Glutamatergic neuron (in vitro differentiated cells): ENCODE measurements around the gene ZNF518A. TPM values are rescaled to one million over a fixed set of nuclear protein-coding genes. Genes with fewer than 3 reads are reported as not detected.

Source experiments
- DNase-seq: peaks from one replicate; pipeline ENCODE4 v3.0.0; 2022
- H3K27ac Mint-ChIP-seq: one replicate; pipeline ENCODE4 v1.8.0; 2020; ENCODE audit warnings: mild to moderate bottlenecking, mixed read lengths, inconsistent platforms; ENCODE audit not compliant: unreplicated experiment
- H3K27me3 Mint-ChIP-seq: one replicate; pipeline ENCODE4 v1.8.0; 2020; ENCODE audit warnings: mild to moderate bottlenecking, moderate library complexity, mixed read lengths, inconsistent platforms; ENCODE audit not compliant: unreplicated experiment
- H3K36me3 Mint-ChIP-seq: one replicate; pipeline ENCODE4 v1.8.0; 2020; ENCODE audit warnings: mild to moderate bottlenecking, mixed read lengths, inconsistent platforms; ENCODE audit not compliant: unreplicated experiment
- H3K4me1 Mint-ChIP-seq: one replicate; pipeline ENCODE4 v1.8.0; 2020; ENCODE audit warnings: mild to moderate bottlenecking, low read depth, mixed read lengths, inconsistent platforms; ENCODE audit not compliant: unreplicated experiment
- H3K4me3 Mint-ChIP-seq: one replicate; pipeline ENCODE4 v1.8.0; 2020; ENCODE audit warnings: mild to moderate bottlenecking, mixed read lengths, inconsistent platforms; ENCODE audit not compliant: unreplicated experiment
- H3K9me3 Mint-ChIP-seq: one replicate; pipeline ENCODE4 v1.8.0; 2020; ENCODE audit warnings: mild to moderate bottlenecking, moderate library complexity, mixed read lengths, inconsistent platforms; ENCODE audit not compliant: unreplicated experiment
- CTCF ChIP-seq: fragments of 200-600 bp; sonication (generic); IDR thresholded peaks from one replicate; pipeline ENCODE4 v1.5.0; 2021; ENCODE audit not compliant: partially characterized antibody, unreplicated experiment
- long read RNA-seq: library from polyadenylated mRNA; unstranded; transcript quantifications from one replicate; pipeline ENCODE4 v2.0.0, GENCODE V29; 2020; ENCODE audit not compliant: unreplicated experiment
- total RNA-seq: library from RNA; stranded (reverse); fragmentation: NEBNext Ultra II Directional; extraction: Animal tissue kit (Norgen Biotek cat#: 25700); gene quantifications from one replicate; pipeline ENCODE4 v1.2.1, GENCODE V29; 2021; ENCODE audit not compliant: unreplicated experiment

ZNF518A gene
- 39.0 TPM for total RNA-seq
- long read RNA-seq, partial matches to known transcripts = 1 of 10 reads
- long read RNA-seq, other reads (novel, unspliced or antisense) = 8 of 10 reads

- Mint-ChIP-seq H3K36me3 (no peaks in the 10 kb centered on the region), H3K27me3 (peaks cover 4% of the 10 kb centered on the region), H3K9me3 (peaks cover 17% of the 10 kb centered on the region), H3K4me3 (peak within 1 kb of the TSS; percentile 97), H3K4me1 (peaks cover 8% of the 10 kb centered on the region), H3K27ac (peak within 1 kb of the TSS; percentile 93)
- no peak for TF ChIP-seq CTCF
- peak; percentile 86 for DNase-seq
Measured at GRCh38 chr10:96129387-96130325, at the start of gene ZNF518A. Gene ZNF518A, plus strand, starts transcription at chr10:96130297. Its CDS starts 26,026 bp downstream, at chr10:96156323.

- no peak overlapping the region for H3K27ac Mint-ChIP-seq
- no peaks in the 10 kb centered on the region for H3K9me3 Mint-ChIP-seq
- DNase-seq = no peak
- no peak for TF ChIP-seq CTCF
- no peak overlapping the region for H3K4me3 Mint-ChIP-seq
- no peaks in the 10 kb centered on the region for H3K4me1 Mint-ChIP-seq
- no peaks in the 10 kb centered on the region for H3K36me3 Mint-ChIP-seq
- H3K27me3 Mint-ChIP-seq = peaks cover 2% of the 10 kb centered on the region
Measured at GRCh38 chr10:96082153-96082552, 47.9 kb upstream of the ZNF518A start.

- no peaks in the 10 kb centered on the region for H3K9me3 Mint-ChIP-seq
- no peaks in the 10 kb centered on the region for H3K36me3 Mint-ChIP-seq
- DNase-seq = no peak
- H3K4me3 Mint-ChIP-seq = no peak overlapping the region
- H3K4me1 Mint-ChIP-seq = no peaks in the 10 kb centered on the region
- H3K27ac Mint-ChIP-seq = no peak overlapping the region
- H3K27me3 Mint-ChIP-seq = peaks cover 2% of the 10 kb centered on the region
- TF ChIP-seq CTCF = no peak
Measured at GRCh38 chr10:96082748-96083147, 47.3 kb upstream of the ZNF518A start.

GRCh38 chr10:96089116-96089515 is 41.0 kb upstream of the ZNF518A start:
- no peaks in the 10 kb centered on the region for H3K4me1 Mint-ChIP-seq
- DNase-seq = no peak
- no peak overlapping the region for H3K27ac Mint-ChIP-seq
- no peaks in the 10 kb centered on the region for H3K36me3 Mint-ChIP-seq
- peaks cover 2% of the 10 kb centered on the region for H3K27me3 Mint-ChIP-seq
- no peaks in the 10 kb centered on the region for H3K9me3 Mint-ChIP-seq
- no peak for TF ChIP-seq CTCF
- H3K4me3 Mint-ChIP-seq = peak overlapping the region; percentile 52
